ENCODE measurements around the gene ZC3HAV1. TPM values are rescaled to one million over a fixed set of nuclear protein-coding genes. Genes with fewer than 3 reads are reported as not detected.

Gene ZC3HAV1
- total and polyA plus RNA-seq, 2 of the 4 experiments (the other 2 are of a cell fraction), result 9.9 to 22.4 TPM

- intact Hi-C loops (cut with micrococcal nuclease) (no loop called here), in situ Hi-C loops (cut with MboI; ENCODE audit: low sequenced_read_pairs) (no loop called here), dilution Hi-C loops (cut with HindIII; ENCODE audit: low sequenced_read_pairs, unreplicated experiment) (no loop called here)
- no peak overlapping the region for H2BK15ac ChIP-seq (ENCODE audit: low read depth, low read length)
- H4K91ac ChIP-seq (ENCODE audit: insufficient read depth, low read depth, low read length), result peak overlapping the region; percentile 90; the same call in 1 of the 2 replicates
- peak overlapping the region; percentile 70 for H3K9ac ChIP-seq (ENCODE audit: low read depth, low read length)
- H4K5ac ChIP-seq (ENCODE audit: low read depth, low read length), result no peak overlapping the region
- peak overlapping the region; percentile 99 for H2AFZ ChIP-seq (replicated peaks; ENCODE audit: low read length, poor library complexity)
- no peaks in the 10 kb centered on the region for H3K9me3 ChIP-seq (ENCODE audit: control insufficient read depth, insufficient read depth, low read length)
- peaks cover 17% of the 10 kb centered on the region for H3K36me3 ChIP-seq (ENCODE audit: control insufficient read depth, insufficient read depth, low read length)
- peak overlapping the region; percentile 72 for H3K23ac ChIP-seq (ENCODE audit: low read depth, low read length)
- peak overlapping the region; percentile 78 for H3K4me3 ChIP-seq (ENCODE audit: insufficient read depth, low read depth, low read length)
- H3K79me1 ChIP-seq (ENCODE audit: low read depth in 1 of 2, low read length in 2 of 2), result peaks cover 16 to 46% of the 10 kb centered on the region in 2 experiments
- H3K27ac ChIP-seq (ENCODE audit: insufficient read depth, low read length), result peak overlapping the region; percentile 80
- peak overlapping the region; percentile 98 for H2AK9ac ChIP-seq (replicated peaks; ENCODE audit: low read depth, low read length, poor library complexity)
- peak; percentile 52 for ATAC-seq (ENCODE audit: low read depth)
- H3K27me3 ChIP-seq (ENCODE audit: control insufficient read depth, insufficient read depth, low read length), result no peaks in the 10 kb centered on the region
- BruUV-seq (replicated peaks), result no TSS peak
- CTCF ChIA-PET, result interaction anchor here (0.8 kb wide), 2 partner anchors 39 to 41 kb away, joined by 3 read pairs; no protein-coding TSS in a partner anchor
- peak overlapping the region; percentile 96 for H3K4ac ChIP-seq (ENCODE audit: low read depth, low read length)
- DNase-seq, result peak; percentile 27
- H3K4me1 ChIP-seq (ENCODE audit: control insufficient read depth, insufficient read depth, low read length), result peaks cover 8% of the 10 kb centered on the region
- H3K56ac ChIP-seq (ENCODE audit: extremely low read depth, insufficient read depth, low read length), result 0 out of 2 replicates have a peak overlapping the region, but pooled peaks have one; percentile 28
- H2BK5ac ChIP-seq (ENCODE audit: low read depth, low read length, poor library complexity, severe bottlenecking), result peak overlapping the region; percentile 85
- peaks cover 16% of the 10 kb centered on the region for H4K20me1 ChIP-seq (ENCODE audit: insufficient read depth, low read length)
- no peak overlapping the region for H3K18ac ChIP-seq (ENCODE audit: low read depth, low read length)
- POLR2A ChIA-PET (ENCODE audit: unreplicated experiment), result interaction anchor here (0.6 kb wide), 1 partner anchor 14 kb away, joined by 3 read pairs; no protein-coding TSS in a partner anchor
- peak overlapping the region; percentile 30; the same call in 1 of the 2 replicates for H2AK5ac ChIP-seq (ENCODE audit: low read depth, low read length)
- H3K9me1 ChIP-seq (ENCODE audit: insufficient read depth, low read length), result peaks cover 17% of the 10 kb centered on the region
- TF ChIP-seq MAZ (IDR thresholded peaks at IDR 0.05; ENCODE audit: borderline replicate concordance, low read depth, low read length) (peak; percentile 17; the same call in 1 of the 2 replicates), CHD1 (IDR thresholded peaks at IDR 0.05; ENCODE audit: low read depth, low read length) (no peak)
- peak overlapping the region; percentile 3 to 12; a peak in 1 of 4 replicates for H4K8ac ChIP-seq (ENCODE audit: low read depth in 2 of 2, low read length in 2 of 2)
- H3K14ac ChIP-seq (replicated peaks; ENCODE audit: low read depth, low read length), result peak overlapping the region; percentile 60
- H3K4me2 ChIP-seq (ENCODE audit: low read depth, low read length), result peak overlapping the region; percentile 88
- no peak overlapping the region for H2BK120ac ChIP-seq (ENCODE audit: low read depth, low read length)
- H2BK20ac ChIP-seq (ENCODE audit: low read depth, low read length), result no peak overlapping the region
- 3% methylated on average over 16 of the region's 47 CpGs; no CpG with 5 or more reads in 1 of the 2 experiments for WGBS, 2 experiments (ENCODE audit: extremely low coverage in 2 of 2, insufficient read length in 1 of 2)
These were observed 74.5 kb downstream of the ZC3HAV1 start for GRCh38 chr7:139034855-139035585.
